Endothelial cell of umbilical vein (primary cell): ENCODE measurements around the gene DRC7. TPM values are rescaled to one million over a fixed set of nuclear protein-coding genes. Genes with fewer than 3 reads are reported as not detected.
A peak's percentile ranks its signal among the peaks of the same experiment; 100 is the strongest.

Experiments
- BruUV-seq: library from RNA; stranded (reverse); fragments of 400-500 nt; replicated peaks from 2 replicates; lab custom pipeline; 2021; lab: Mats Ljungman, UMichigan
- CTCF ChIA-PET: fragments of 300-600, 350-600 bp; sonication (Branson Sonifier 250); formaldehyde crosslinking; loops from one replicate; lab custom pipeline; 2021; ENCODE audit warnings: antibody characterized with exemption, inconsistent platforms; lab: Charles Lee
- POLR2A ChIA-PET: fragments of 300-600, 350-600 bp; sonication (Branson Sonifier 250); formaldehyde crosslinking; loops from one replicate; lab custom pipeline; 2021; ENCODE audit warnings: antibody characterized with exemption, inconsistent platforms; lab: Charles Lee
- DNase-seq: peaks from one replicate; pipeline ENCODE4 v3.0.0-alpha.2; 2011; ENCODE audit warnings: low read depth, low spot score
- FAIRE-seq: peaks from 2 replicates; lab custom pipeline; 2011; peaks lifted over from hg19 to GRCh38; lab: Jason Lieb, UNC
- H2AFZ ChIP-seq: 2 replicates; pipeline ENCODE4 v1.6.0; 2012; ENCODE audit warnings: low read depth, low read length, control low read depth, inconsistent platforms
- H3K27ac ChIP-seq: 2 replicates; pipeline ENCODE4 v1.5.1; 2011; ENCODE audit warnings: low read depth, mild to moderate bottlenecking, control low read depth, low read length, moderate library complexity; ENCODE audit not compliant: insufficient read depth
- H3K27me3 ChIP-seq, 2 experiments: 2 replicates each; pipeline versions ENCODE4 v1.6.0 to v1.6.1; 2011; ENCODE audit warnings: low read length in 2 of 2, mixed read lengths in 1 of 2; ENCODE audit not compliant: control insufficient read depth in 2 of 2, insufficient read depth in 2 of 2
- H3K36me3 ChIP-seq, 2 experiments: 2 replicates in 1 of 2; 3 replicates in 1 of 2; pipeline ENCODE4 v1.5.1; 2011; ENCODE audit warnings: low read length in 2 of 2, mild to moderate bottlenecking in 1 of 2, moderate library complexity in 1 of 2; ENCODE audit not compliant: control insufficient read depth in 2 of 2, insufficient read depth in 2 of 2; ENCODE audit errors: extremely low read depth in 1 of 2
- H3K4me1 ChIP-seq: 3 replicates; pipeline ENCODE4 v1.5.1; 2011; ENCODE audit warnings: mild to moderate bottlenecking, low read length; ENCODE audit not compliant: control insufficient read depth, insufficient read depth; ENCODE audit errors: extremely low read depth
- H3K4me2 ChIP-seq: 2 replicates; pipeline ENCODE4 v1.6.1; 2011; ENCODE audit warnings: low read length, control low read depth, mixed read lengths; ENCODE audit not compliant: insufficient read depth
- H3K4me3 ChIP-seq, 3 experiments: fragments of 200-600 bp in 1 of 3; sonication (generic), shearing (Covaris generic) in 1 of 3; replicated peaks in 1 of 3; 2 replicates each; pipeline ENCODE4 v1.5.1; 2011 to 2016; ENCODE audit warnings: control low read depth in 3 of 3, low read length in 3 of 3, mild to moderate bottlenecking in 2 of 3, inconsistent platforms in 1 of 3, low read depth in 1 of 3, moderate library complexity in 1 of 3; ENCODE audit not compliant: insufficient read depth in 1 of 3
- H3K79me2 ChIP-seq: 2 replicates; pipeline ENCODE4 v1.6.0; 2012; ENCODE audit warnings: low read length, inconsistent platforms; ENCODE audit not compliant: control insufficient read depth, insufficient read depth
- H3K9ac ChIP-seq: replicated peaks from 2 replicates; pipeline ENCODE3; 2011; ENCODE audit warnings: low read length, control low read depth; ENCODE audit not compliant: insufficient read depth; ENCODE audit errors: extremely low read depth
- H3K9me1 ChIP-seq: replicated peaks from 3 replicates; pipeline ENCODE4 v1.6.0; 2011; ENCODE audit warnings: mild to moderate bottlenecking, low read length; ENCODE audit not compliant: control insufficient read depth, insufficient read depth; ENCODE audit errors: extremely low read depth
- H3K9me3 ChIP-seq: replicated peaks from 2 replicates; pipeline ENCODE4 v1.5.1; 2012; ENCODE audit warnings: low read length, inconsistent platforms; ENCODE audit not compliant: control insufficient read depth, insufficient read depth
- H4K20me1 ChIP-seq: replicated peaks from 2 replicates; pipeline ENCODE3; 2011; ENCODE audit warnings: mild to moderate bottlenecking, low read length; ENCODE audit not compliant: control insufficient read depth, insufficient read depth; ENCODE audit errors: extremely low read depth
- EZH2 ChIP-seq: IDR thresholded peaks from 2 replicates; pipeline ENCODE4 v1.6.1; 2012; ENCODE audit warnings: borderline replicate concordance, low read depth, mild to moderate bottlenecking, moderate library complexity, low read length, inconsistent platforms; ENCODE audit not compliant: severe bottlenecking
- FOS ChIP-seq: IDR thresholded peaks from 2 replicates; pipeline ENCODE4 v1.6.1; 2011; ENCODE audit warnings: mild to moderate bottlenecking, low read length, moderate library complexity, borderline replicate concordance; ENCODE audit not compliant: insufficient read depth
- POLR2AphosphoS5 ChIP-seq: IDR thresholded peaks from 2 replicates; pipeline ENCODE4 v1.6.1; 2012; ENCODE audit warnings: low read depth, mild to moderate bottlenecking, control low read depth, low read length, moderate library complexity; ENCODE audit not compliant: insufficient read depth
- dilution Hi-C: fragments of 300-500 bp; cut with MboI; formaldehyde crosslinking; loops from one replicate; pipeline ENCODE4 v1.15.0; 2019; ENCODE audit warnings: low sequenced_read_pairs; ENCODE audit not compliant: extremely low pct_ligation_motif_present
- intact Hi-C: fragments of 100-400 bp; cut with micrococcal nuclease; formaldehyde crosslinking; loops from one replicate; pipeline ENCODE4 v1.10.0; 2022
- polyA plus RNA-seq, 4 experiments: library from polyadenylated mRNA; depleted of rRNA in 3 of 4; stranded (reverse) in 3 of 4; unstranded in 1 of 4; fragments of >200 nt; gene quantifications; 2 replicates each; pipeline versions ENCODE4 v1.2.1 to v1.2.3, GENCODE V29; 2011 to 2012; ENCODE audit warnings: missing spikeins in 1 of 4
- total RNA-seq: library from RNA; stranded (reverse); gene quantifications from 2 replicates; pipeline ENCODE4 v1.2.3, GENCODE V29; 2021
- TF ChIP-seq, protein P1 (sequence below), 2 donors: IDR thresholded peaks; 1 replicate in 1 of 2; 2 replicates in 1 of 2; pipeline ENCODE4 v1.5.1; 2011; ENCODE audit warnings: low read length in 2 of 2, mild to moderate bottlenecking in 2 of 2, moderate library complexity in 2 of 2, control low read depth in 1 of 2, inconsistent platforms in 1 of 2, low read depth in 1 of 2; ENCODE audit not compliant: insufficient read depth in 1 of 2; ENCODE audit errors: extremely low read depth in 1 of 2

The DRC7 gene
- total and polyA plus RNA-seq, 2 donors (not counting 3 experiments of a cell fraction or from before 2014, with no cell fraction given), result 0.13 to 0.77 TPM

GRCh38 chr16:57648581-57649442 lies 45.8 kb upstream of the DRC7 start:
- peaks cover 3 to 9% of the 10 kb centered on the region in 2 experiments for H3K36me3 ChIP-seq
- H3K27me3 ChIP-seq, result no peaks in the 10 kb centered on the region
- no peak overlapping the region for H2AFZ ChIP-seq
- FAIRE-seq, result peak; percentile 89
- peaks cover 14% of the 10 kb centered on the region for H3K79me2 ChIP-seq
- peak overlapping the region; percentile 14 for H3K27ac ChIP-seq
- H3K4me1 ChIP-seq, result peaks cover 37% of the 10 kb centered on the region
- no peaks in the 10 kb centered on the region for H3K9me3 ChIP-seq
- POLR2A ChIA-PET, result no interaction called here
- no peaks in the 10 kb centered on the region for H4K20me1 ChIP-seq
- BruUV-seq, result no TSS peak
- TF ChIP-seq POLR2AphosphoS5 (no peak), FOS (no peak), EZH2 (no peak)
- TF ChIP-seq, protein P1, sequence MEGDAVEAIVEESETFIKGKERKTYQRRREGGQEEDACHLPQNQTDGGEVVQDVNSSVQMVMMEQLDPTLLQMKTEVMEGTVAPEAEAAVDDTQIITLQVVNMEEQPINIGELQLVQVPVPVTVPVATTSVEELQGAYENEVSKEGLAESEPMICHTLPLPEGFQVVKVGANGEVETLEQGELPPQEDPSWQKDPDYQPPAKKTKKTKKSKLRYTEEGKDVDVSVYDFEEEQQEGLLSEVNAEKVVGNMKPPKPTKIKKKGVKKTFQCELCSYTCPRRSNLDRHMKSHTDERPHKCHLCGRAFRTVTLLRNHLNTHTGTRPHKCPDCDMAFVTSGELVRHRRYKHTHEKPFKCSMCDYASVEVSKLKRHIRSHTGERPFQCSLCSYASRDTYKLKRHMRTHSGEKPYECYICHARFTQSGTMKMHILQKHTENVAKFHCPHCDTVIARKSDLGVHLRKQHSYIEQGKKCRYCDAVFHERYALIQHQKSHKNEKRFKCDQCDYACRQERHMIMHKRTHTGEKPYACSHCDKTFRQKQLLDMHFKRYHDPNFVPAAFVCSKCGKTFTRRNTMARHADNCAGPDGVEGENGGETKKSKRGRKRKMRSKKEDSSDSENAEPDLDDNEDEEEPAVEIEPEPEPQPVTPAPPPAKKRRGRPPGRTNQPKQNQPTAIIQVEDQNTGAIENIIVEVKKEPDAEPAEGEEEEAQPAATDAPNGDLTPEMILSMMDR (IDR thresholded peaks at IDR 0.05; ENCODE audit: extremely low read depth in 1 of 2, insufficient read depth in 1 of 2, low read depth in 1 of 2, low read length in 2 of 2), result peak; percentile 100
- H3K4me3 ChIP-seq, result no peak overlapping the region
- dilution Hi-C loops (no loop called here), intact Hi-C loops (loop anchor here (1.0 to 10.0 kb wide), 6 partner anchors 49 to 353 kb away; partner anchors contain the start of genes USB1 and ZNF319)
- H3K9me1 ChIP-seq, result no peaks in the 10 kb centered on the region
- no peak overlapping the region for H3K9ac ChIP-seq
- H3K4me2 ChIP-seq, result no peak overlapping the region
- CTCF ChIA-PET, result interaction anchor here (0.6 to 5.7 kb wide), 16 partner anchors 9 to 74 kb away, joined by 3 to 117 read pairs (median 10); partner anchors contain the start of gene ADGRG1
- DNase-seq, result peak; percentile 84
